ENCODE results near the gene RPS24. TPM values are rescaled to one million over a fixed set of nuclear protein-coding genes. Genes with fewer than 3 reads are reported as not detected.

The RPS24 gene
- total and polyA plus RNA-seq, 10 of the 15 experiments (the other 5 are each of a cell fraction or from before 2014, with no cell fraction given) = 1,343 to 7,285 (median 2,230) TPM

DNA sequence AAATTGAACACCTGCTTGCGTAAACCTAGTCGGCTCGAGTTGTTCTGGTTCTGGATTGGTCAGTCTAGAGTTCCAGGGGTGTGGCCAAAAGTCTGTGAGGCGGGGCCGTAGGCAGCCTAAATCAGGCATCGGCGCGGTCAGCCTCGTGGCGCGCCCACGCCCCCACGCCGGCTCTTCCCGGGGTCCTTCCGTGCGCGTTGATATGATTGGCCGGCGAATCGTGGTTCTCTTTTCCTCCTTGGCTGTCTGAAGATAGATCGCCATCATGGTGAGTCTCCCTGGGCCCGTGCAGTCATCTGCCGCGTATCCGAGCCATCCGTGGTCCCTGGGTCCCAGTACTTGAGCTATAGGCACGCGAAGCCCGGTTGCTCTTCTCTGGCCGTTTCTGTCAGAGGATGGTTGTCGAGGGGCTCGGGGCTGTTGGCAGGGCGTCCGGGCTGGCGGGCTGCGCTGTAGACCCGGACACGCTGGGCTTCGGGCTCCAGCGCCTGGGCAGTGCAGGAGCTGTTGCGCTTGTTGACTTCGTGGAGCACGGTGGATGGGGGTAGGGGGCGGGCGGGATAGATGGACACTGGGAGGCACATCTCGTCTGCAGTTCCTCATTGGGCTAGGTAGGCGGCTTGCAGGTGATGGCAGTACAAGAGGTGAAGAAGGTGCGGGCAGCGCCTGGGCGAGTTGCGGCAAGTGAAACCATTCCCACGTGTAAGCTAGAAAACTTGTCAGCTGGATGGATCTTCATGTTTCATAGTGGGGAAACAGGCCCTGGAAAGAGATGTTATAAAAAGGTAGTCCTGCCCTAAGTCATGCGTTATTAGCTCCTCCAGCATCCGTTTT lies at the start of gene RPS24 (continued):
- TF ChIP-seq, protein P1, sequence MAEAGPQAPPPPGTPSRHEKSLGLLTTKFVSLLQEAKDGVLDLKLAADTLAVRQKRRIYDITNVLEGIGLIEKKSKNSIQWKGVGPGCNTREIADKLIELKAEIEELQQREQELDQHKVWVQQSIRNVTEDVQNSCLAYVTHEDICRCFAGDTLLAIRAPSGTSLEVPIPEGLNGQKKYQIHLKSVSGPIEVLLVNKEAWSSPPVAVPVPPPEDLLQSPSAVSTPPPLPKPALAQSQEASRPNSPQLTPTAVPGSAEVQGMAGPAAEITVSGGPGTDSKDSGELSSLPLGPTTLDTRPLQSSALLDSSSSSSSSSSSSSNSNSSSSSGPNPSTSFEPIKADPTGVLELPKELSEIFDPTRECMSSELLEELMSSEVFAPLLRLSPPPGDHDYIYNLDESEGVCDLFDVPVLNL (IDR thresholded peaks at IDR 0.05; ENCODE audit: low read depth, low read length) = no peak
- TF ChIP-seq EGR1 (IDR thresholded peaks at IDR 0.05; ENCODE audit: borderline replicate concordance in 1 of 2, low read depth in 2 of 2, low read length in 2 of 2) = peak; percentile 63 to 92
- TF ChIP-seq RUNX3 (IDR thresholded peaks at IDR 0.05; ENCODE audit: low read length) = peak; percentile 35; the same call in 1 of the 2 replicates
- peak; percentile 99 for TF ChIP-seq TAF1 (IDR thresholded peaks at IDR 0.05; ENCODE audit: borderline replicate concordance, low read depth, low read length)
- peak; percentile 84 for TF ChIP-seq KLF5 (IDR thresholded peaks at IDR 0.05; ENCODE audit: partially characterized antibody)
- no peak for TF ChIP-seq FOXK2 (IDR thresholded peaks at IDR 0.05)
- TF ChIP-seq CREM (IDR thresholded peaks at IDR 0.05; ENCODE audit: low read depth) = peak; percentile 69
- no peak for TF ChIP-seq SUZ12 (IDR thresholded peaks at IDR 0.05; ENCODE audit: unreplicated experiment)
- peak; percentile 98 for TF ChIP-seq SMAD5 (IDR thresholded peaks at IDR 0.05; ENCODE audit: low read depth)
- TF ChIP-seq SREBF1 (IDR thresholded peaks at IDR 0.05; ENCODE audit: low read length) = no peak
- TF ChIP-seq HCFC1 (IDR thresholded peaks at IDR 0.05; ENCODE audit: low read length) = peak; percentile 56
- TF ChIP-seq BACH1 (IDR thresholded peaks at IDR 0.05; ENCODE audit: borderline replicate concordance) = peak; percentile 85
- no peak for TF ChIP-seq NFIC (IDR thresholded peaks at IDR 0.05; ENCODE audit: low read depth, low read length)
- TF ChIP-seq SRF (IDR thresholded peaks at IDR 0.05; ENCODE audit: low read depth in 2 of 2, low read length in 2 of 2) = no peak
- peak; percentile 73 for TF ChIP-seq SP1 (IDR thresholded peaks at IDR 0.05; ENCODE audit: low read depth, low read length)
- TF ChIP-seq, protein P2, sequence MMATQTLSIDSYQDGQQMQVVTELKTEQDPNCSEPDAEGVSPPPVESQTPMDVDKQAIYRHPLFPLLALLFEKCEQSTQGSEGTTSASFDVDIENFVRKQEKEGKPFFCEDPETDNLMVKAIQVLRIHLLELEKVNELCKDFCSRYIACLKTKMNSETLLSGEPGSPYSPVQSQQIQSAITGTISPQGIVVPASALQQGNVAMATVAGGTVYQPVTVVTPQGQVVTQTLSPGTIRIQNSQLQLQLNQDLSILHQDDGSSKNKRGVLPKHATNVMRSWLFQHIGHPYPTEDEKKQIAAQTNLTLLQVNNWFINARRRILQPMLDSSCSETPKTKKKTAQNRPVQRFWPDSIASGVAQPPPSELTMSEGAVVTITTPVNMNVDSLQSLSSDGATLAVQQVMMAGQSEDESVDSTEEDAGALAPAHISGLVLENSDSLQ (IDR thresholded peaks at IDR 0.05) = peak; percentile 80
- TF ChIP-seq RB1 (IDR thresholded peaks at IDR 0.05; ENCODE audit: borderline replicate concordance) = peak; percentile 91; the same call in 1 of the 2 replicates
- TF ChIP-seq BRCA1 (IDR thresholded peaks at IDR 0.05; ENCODE audit: low read depth, low read length) = no peak
- TF ChIP-seq STAT1 (conservative IDR thresholded peaks at IDR 0.05) = peak; percentile 93; the same call in 1 of the 2 replicates
- TF ChIP-seq, protein P3, sequence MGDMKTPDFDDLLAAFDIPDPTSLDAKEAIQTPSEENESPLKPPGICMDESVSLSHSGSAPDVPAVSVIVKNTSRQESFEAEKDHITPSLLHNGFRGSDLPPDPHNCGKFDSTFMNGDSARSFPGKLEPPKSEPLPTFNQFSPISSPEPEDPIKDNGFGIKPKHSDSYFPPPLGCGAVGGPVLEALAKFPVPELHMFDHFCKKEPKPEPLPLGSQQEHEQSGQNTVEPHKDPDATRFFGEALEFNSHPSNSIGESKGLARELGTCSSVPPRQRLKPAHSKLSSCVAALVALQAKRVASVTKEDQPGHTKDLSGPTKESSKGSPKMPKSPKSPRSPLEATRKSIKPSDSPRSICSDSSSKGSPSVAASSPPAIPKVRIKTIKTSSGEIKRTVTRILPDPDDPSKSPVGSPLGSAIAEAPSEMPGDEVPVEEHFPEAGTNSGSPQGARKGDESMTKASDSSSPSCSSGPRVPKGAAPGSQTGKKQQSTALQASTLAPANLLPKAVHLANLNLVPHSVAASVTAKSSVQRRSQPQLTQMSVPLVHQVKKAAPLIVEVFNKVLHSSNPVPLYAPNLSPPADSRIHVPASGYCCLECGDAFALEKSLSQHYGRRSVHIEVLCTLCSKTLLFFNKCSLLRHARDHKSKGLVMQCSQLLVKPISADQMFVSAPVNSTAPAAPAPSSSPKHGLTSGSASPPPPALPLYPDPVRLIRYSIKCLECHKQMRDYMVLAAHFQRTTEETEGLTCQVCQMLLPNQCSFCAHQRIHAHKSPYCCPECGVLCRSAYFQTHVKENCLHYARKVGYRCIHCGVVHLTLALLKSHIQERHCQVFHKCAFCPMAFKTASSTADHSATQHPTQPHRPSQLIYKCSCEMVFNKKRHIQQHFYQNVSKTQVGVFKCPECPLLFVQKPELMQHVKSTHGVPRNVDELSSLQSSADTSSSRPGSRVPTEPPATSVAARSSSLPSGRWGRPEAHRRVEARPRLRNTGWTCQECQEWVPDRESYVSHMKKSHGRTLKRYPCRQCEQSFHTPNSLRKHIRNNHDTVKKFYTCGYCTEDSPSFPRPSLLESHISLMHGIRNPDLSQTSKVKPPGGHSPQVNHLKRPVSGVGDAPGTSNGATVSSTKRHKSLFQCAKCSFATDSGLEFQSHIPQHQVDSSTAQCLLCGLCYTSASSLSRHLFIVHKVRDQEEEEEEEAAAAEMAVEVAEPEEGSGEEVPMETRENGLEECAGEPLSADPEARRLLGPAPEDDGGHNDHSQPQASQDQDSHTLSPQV (IDR thresholded peaks at IDR 0.05) = no peak
- peak; percentile 83; the same call in 1 of the 2 replicates for TF ChIP-seq ZNF207 (IDR thresholded peaks at IDR 0.05; ENCODE audit: borderline replicate concordance)
- 0 out of 2 replicates have a peak, but pooled peaks have one; percentile 45 for TF ChIP-seq IKZF1 (conservative IDR thresholded peaks at IDR 0.05)
- peak; percentile 96 for TF ChIP-seq CBFB (IDR thresholded peaks at IDR 0.05; ENCODE audit: low read depth)
- no peak for TF ChIP-seq BCL11A (IDR thresholded peaks at IDR 0.05; ENCODE audit: low read depth, low read length)
- peak; percentile 56 for TF ChIP-seq GATAD2B (conservative IDR thresholded peaks at IDR 0.05; ENCODE audit: low read depth)
- TF ChIP-seq RCOR1 (conservative IDR thresholded peaks at IDR 0.05; ENCODE audit: low read depth, low read length) = no peak
- no peak for TF ChIP-seq JUNB (IDR thresholded peaks at IDR 0.05)

All from GM12878 (cell line).